Spleen (tissue), 11 donors: ENCODE measurements around the gene C11orf24. TPM values are rescaled to one million over a fixed set of nuclear protein-coding genes. Genes with fewer than 3 reads are reported as not detected.
"Not testable (repeated sequence)": the region's sequence is repeated elsewhere in the genome, so short reads cannot be mapped to it uniquely, and the experiment has no call there.

Experiments
- DNase-seq: peaks from one replicate; pipeline ENCODE4 v3.0.0-alpha.2; 2020
- H3K27ac ChIP-seq, 8 donors: fragments of 200-600 bp; sonication (generic) in 7 of 8; 1 replicate in 4 of 8; 2 replicates in 4 of 8; pipeline versions ENCODE4 v1.5.0 to v1.8.0; 2016 to 2021; ENCODE audit warnings: inconsistent platforms in 4 of 8, mild to moderate bottlenecking in 4 of 8, moderate library complexity in 1 of 8
- H3K27me3 ChIP-seq, 7 donors: fragments of 200-600 bp; sonication (generic) in 6 of 7; replicated peaks in 1 of 7; 1 replicate in 4 of 7; 2 replicates in 3 of 7; pipeline versions ENCODE4 v1.5.0 to v1.8.0; 2016 to 2021; ENCODE audit warnings: inconsistent platforms in 3 of 7, mild to moderate bottlenecking in 1 of 7
- H3K36me3 ChIP-seq, 6 donors: fragments of 200-600 bp; sonication (generic) in 5 of 6; 1 replicate in 4 of 6; 2 replicates in 2 of 6; pipeline versions ENCODE4 v1.5.0 to v1.8.0; 2016 to 2021; ENCODE audit warnings: inconsistent platforms in 2 of 6
- H3K4me1 ChIP-seq, 6 donors: fragments of 200-600 bp; sonication (generic) in 5 of 6; 1 replicate in 3 of 6; 2 replicates in 3 of 6; pipeline versions ENCODE4 v1.5.0 to v1.8.0; 2016 to 2021; ENCODE audit warnings: inconsistent platforms in 3 of 6
- H3K4me3 ChIP-seq, 8 donors: fragments of 200-600 bp; sonication (generic) in 7 of 8; 1 replicate in 4 of 8; 2 replicates in 4 of 8; pipeline versions ENCODE4 v1.5.0 to v1.8.0; 2016 to 2021; ENCODE audit warnings: inconsistent platforms in 4 of 8, mild to moderate bottlenecking in 4 of 8, moderate library complexity in 2 of 8
- H3K9me3 ChIP-seq, 8 donors: fragments of 200-600 bp; sonication (generic) in 7 of 8; 1 replicate in 4 of 8; 2 replicates in 4 of 8; pipeline versions ENCODE4 v1.5.0 to v1.8.0; 2016 to 2021; ENCODE audit warnings: inconsistent platforms in 4 of 8
- POLR2A ChIP-seq, 3 donors: fragments of 450-650 bp; IDR thresholded peaks; one replicate each; pipeline ENCODE4 v1.5.1; 2017; ENCODE audit warnings: antibody characterized with exemption in 3 of 3, mild to moderate bottlenecking in 1 of 3
- POLR2AphosphoS5 ChIP-seq, 3 donors: sonication (generic); formaldehyde crosslinking; IDR thresholded peaks; one replicate each; pipeline ENCODE4 v1.5.1; 2017; ENCODE audit warnings: antibody characterized with exemption in 3 of 3
- WGBS, 5 donors: extraction: QIAGEN DNeasy Blood & Tissue Kit in 3 of 5; methylation state at CpG; one replicate each; pipeline versions ENCODE4 v1.1.5 to v1.1.7; 2013 to 2018; 5-methylcytosine and 5-hydroxymethylcytosine counted together
- intact Hi-C: fragments of 100-400 bp; cut with DNase I; formaldehyde crosslinking; loops from one replicate; pipeline ENCODE4 v1.15.0; 2023; ENCODE audit warnings: low total_unique reads
- polyA plus RNA-seq, 3 donors: library from polyadenylated mRNA; stranded (reverse); fragments of 200-250 nt; gene quantifications; one replicate each; pipeline ENCODE4 v1.2.1, GENCODE V29; 2013
- total RNA-seq, 7 donors: library from RNA; depleted of rRNA in 3 of 7; stranded (reverse); fragments of >200 nt in 3 of 7; fragmentation: NEBNext Ultra II Directional in 4 of 7; extraction: Animal tissue kit (Norgen Biotek cat#: 25700) in 4 of 7; gene quantifications; one replicate each; pipeline versions ENCODE4 v1.1.0 to v1.2.1, GENCODE V29; 2016 to 2021
- TF ChIP-seq, protein P1 (sequence below), 11 experiments: fragments of 200-600 bp in 7 of 11; fragments of 450-650 bp in 4 of 11; sonication (generic) in 4 of 11; IDR thresholded peaks in 8 of 11; conservative IDR thresholded peaks in 3 of 11; 1 replicate in 7 of 11; 2 replicates in 4 of 11; pipeline versions ENCODE4 v1.4.0 to v1.8.0; 2016 to 2021; ENCODE audit warnings: antibody characterized with exemption in 11 of 11, inconsistent platforms in 4 of 11, mild to moderate bottlenecking in 1 of 11
- donor health status: healthy with polysubstance abuse.
- donor health status: DM: no; HTN: no; CAD: no; lungs with moderate emphysema.
- donor health status: DM: no; HTN: no; CAD: no.
- donor health status: Bipolar disorder and iron deficiency.
- donor health status: healthy.
- donor health status: DM: no; HTN: no; CAD: no.
- donor health status: DM: yes; HTN: yes; CAD: no.

The C11orf24 gene
- total and polyA plus RNA-seq, 10 donors = 15.9 to 36.0 (median 24.2) TPM

DNA sequence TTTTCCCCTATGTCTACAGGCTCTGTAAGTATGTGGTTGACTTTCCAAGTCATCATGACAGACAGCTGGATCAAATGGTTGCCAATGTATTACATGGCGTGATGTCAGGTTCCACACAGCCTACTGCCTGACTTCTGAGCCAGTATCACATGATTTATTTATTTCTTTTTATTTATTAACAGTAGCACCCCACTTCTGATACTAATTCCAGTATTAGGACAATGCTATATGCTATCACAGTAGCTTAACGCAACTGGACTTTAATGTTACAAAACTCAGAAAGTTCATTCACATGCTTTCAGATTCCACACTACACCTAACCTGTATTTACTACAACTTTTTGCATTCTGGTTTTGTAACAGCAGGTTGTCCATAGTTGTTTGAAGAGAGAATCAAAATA lies 17.7 kb upstream of the C11orf24 start:
- Histone ChIP-seq H3K4me3 (no peak overlapping the region), H3K27ac (no peak overlapping the region), H3K4me1 (peaks cover 0 to 21% (median 7%) of the 10 kb centered on the region in 6 donors), H3K27me3 (no peaks in the 10 kb centered on the region), H3K9me3 (peaks cover 0 to 12% (median 6%) of the 10 kb centered on the region in 8 donors), H3K36me3 (no peaks in the 10 kb centered on the region)
- 89 to 98% (median 95%) methylated on average over 2 of the region's 2 CpGs for WGBS, 5 donors
- intact Hi-C loops = no loop called here
- DNase-seq = no peak
- TF ChIP-seq POLR2A (IDR thresholded peaks at IDR 0.05) = no peak
- TF ChIP-seq, protein P1, sequence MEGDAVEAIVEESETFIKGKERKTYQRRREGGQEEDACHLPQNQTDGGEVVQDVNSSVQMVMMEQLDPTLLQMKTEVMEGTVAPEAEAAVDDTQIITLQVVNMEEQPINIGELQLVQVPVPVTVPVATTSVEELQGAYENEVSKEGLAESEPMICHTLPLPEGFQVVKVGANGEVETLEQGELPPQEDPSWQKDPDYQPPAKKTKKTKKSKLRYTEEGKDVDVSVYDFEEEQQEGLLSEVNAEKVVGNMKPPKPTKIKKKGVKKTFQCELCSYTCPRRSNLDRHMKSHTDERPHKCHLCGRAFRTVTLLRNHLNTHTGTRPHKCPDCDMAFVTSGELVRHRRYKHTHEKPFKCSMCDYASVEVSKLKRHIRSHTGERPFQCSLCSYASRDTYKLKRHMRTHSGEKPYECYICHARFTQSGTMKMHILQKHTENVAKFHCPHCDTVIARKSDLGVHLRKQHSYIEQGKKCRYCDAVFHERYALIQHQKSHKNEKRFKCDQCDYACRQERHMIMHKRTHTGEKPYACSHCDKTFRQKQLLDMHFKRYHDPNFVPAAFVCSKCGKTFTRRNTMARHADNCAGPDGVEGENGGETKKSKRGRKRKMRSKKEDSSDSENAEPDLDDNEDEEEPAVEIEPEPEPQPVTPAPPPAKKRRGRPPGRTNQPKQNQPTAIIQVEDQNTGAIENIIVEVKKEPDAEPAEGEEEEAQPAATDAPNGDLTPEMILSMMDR (IDR thresholded peaks at IDR 0.05 in 8 of 11, conservative IDR thresholded peaks at IDR 0.05 in 3 of 11) = no peak
- no peak for TF ChIP-seq POLR2AphosphoS5 (IDR thresholded peaks at IDR 0.05)

DNA sequence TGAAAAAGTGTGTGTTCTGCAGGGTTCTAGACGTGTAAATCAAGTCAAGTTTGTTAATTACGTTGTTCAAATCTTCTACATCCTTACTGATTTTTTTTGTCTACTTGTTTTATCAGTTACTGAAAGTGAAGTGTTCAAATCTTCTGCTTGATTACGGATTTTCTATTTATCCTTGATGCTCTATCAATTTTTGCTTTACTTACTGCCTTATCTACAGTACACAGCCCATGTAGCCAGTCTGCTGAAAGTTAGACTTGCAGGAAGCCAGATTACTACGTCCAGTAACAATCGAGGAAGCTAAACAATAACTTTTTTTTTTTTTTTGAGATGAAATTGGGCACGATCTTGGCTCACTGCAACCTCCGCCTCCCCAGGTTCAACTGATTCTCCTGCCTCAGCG lies 15.6 kb upstream of the C11orf24 start:
- 78 to 87% (median 82%) methylated on average over 8 of the region's 8 CpGs for WGBS, 5 donors

DNA sequence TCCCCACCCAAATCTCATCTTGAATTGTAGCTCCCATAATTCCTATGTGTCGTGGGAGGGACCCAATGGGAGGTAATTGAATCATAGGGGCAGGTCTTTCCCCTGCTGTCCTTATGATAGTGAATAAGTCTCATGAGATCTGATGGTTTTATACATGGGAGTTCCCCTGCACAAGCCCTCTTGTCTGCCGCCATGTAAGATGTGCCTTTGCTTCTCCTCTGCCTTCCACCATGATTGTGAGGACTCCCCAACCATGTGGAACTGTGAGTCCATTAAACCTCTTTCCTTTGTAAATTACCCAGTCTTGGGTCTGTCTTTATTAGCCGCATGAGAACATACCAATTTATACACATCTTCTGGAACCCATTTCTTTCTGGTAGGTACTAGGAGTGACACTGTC lies 12.8 kb upstream of the C11orf24 start:
- H3K27ac ChIP-seq, H3K36me3 ChIP-seq, intact Hi-C loops, H3K27me3 ChIP-seq, H3K4me3 ChIP-seq, H3K9me3 ChIP-seq, DNase-seq: not testable (repeated sequence)
- WGBS, 5 donors = 85 to 100% (median 92%) methylated on average over 3 of the region's 3 CpGs
- H3K4me1 ChIP-seq = peaks cover 0 to 19% (median 15%) of the 10 kb centered on the region in 6 donors

More for the DNA sequence above, 15.6 kb upstream of the C11orf24 start:
- Histone ChIP-seq H3K36me3 (no peaks in the 10 kb centered on the region), H3K9me3 (peaks cover 0 to 12% (median 6%) of the 10 kb centered on the region in 8 donors), H3K27me3 (no peaks in the 10 kb centered on the region), H3K4me3 (no peak overlapping the region), H3K27ac (no peak overlapping the region), H3K4me1 (peaks cover 0 to 7% (median 5%) of the 10 kb centered on the region in 6 donors)
- TF ChIP-seq POLR2AphosphoS5 (IDR thresholded peaks at IDR 0.05) (no peak), POLR2A (IDR thresholded peaks at IDR 0.05) (no peak)
- TF ChIP-seq, protein P1 (IDR thresholded peaks at IDR 0.05 in 8 of 11, conservative IDR thresholded peaks at IDR 0.05 in 3 of 11) = no peak
- no peak for DNase-seq
- intact Hi-C loops = no loop called here

DNA sequence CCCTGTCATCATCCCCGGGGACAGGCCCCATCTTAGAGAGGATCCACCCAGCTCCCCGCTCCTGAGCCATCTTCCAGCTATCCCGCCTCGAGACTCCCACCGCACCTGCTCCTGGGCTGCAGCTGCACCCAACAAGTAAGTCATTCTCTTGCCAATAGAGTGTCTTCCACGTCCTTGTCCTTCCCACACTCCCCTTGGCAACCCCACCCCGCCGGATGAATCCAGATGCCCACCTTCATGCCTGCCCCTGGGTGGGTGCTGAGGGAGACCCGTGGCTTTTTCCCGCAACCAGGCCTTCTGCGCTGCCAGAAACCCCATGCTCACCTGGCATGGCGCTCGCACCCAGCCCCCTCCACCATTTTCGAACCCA lies 11.1 kb upstream of the C11orf24 start:
- peaks cover 0 to 3% (median 0%) of the 10 kb centered on the region in 8 donors for H3K9me3 ChIP-seq
- DNase-seq = peak; percentile 69
- H3K4me1 ChIP-seq = peaks cover 0 to 19% (median 15%) of the 10 kb centered on the region in 6 donors
- WGBS, 5 donors = 93 to 97% (median 95%) methylated on average over 14 of the region's 14 CpGs
- intact Hi-C loops = no loop called here
- TF ChIP-seq, protein P1 (IDR thresholded peaks at IDR 0.05 in 8 of 11, conservative IDR thresholded peaks at IDR 0.05 in 3 of 11) = no peak
- TF ChIP-seq POLR2AphosphoS5 (IDR thresholded peaks at IDR 0.05) (no peak), POLR2A (IDR thresholded peaks at IDR 0.05) (no peak)
- H3K36me3 ChIP-seq = no peaks in the 10 kb centered on the region
- no peaks in the 10 kb centered on the region for H3K27me3 ChIP-seq
- H3K4me3 ChIP-seq = no peak overlapping the region
- H3K27ac ChIP-seq = peak overlapping the region in 1 of 8 donors; percentile 21
